ENCODE measurements around the gene DRC1. TPM values are rescaled to one million over a fixed set of nuclear protein-coding genes. Genes with fewer than 3 reads are reported as not detected.

The DRC1 gene
- total RNA-seq, 1 donor from 2014 or later = 0.13 TPM

- DNase-seq (ENCODE audit: low read depth, low spot score) = peak; percentile 74
Observed at GRCh38 chr2:26491563-26492167, 89.9 kb downstream of the DRC1 start.

DNA sequence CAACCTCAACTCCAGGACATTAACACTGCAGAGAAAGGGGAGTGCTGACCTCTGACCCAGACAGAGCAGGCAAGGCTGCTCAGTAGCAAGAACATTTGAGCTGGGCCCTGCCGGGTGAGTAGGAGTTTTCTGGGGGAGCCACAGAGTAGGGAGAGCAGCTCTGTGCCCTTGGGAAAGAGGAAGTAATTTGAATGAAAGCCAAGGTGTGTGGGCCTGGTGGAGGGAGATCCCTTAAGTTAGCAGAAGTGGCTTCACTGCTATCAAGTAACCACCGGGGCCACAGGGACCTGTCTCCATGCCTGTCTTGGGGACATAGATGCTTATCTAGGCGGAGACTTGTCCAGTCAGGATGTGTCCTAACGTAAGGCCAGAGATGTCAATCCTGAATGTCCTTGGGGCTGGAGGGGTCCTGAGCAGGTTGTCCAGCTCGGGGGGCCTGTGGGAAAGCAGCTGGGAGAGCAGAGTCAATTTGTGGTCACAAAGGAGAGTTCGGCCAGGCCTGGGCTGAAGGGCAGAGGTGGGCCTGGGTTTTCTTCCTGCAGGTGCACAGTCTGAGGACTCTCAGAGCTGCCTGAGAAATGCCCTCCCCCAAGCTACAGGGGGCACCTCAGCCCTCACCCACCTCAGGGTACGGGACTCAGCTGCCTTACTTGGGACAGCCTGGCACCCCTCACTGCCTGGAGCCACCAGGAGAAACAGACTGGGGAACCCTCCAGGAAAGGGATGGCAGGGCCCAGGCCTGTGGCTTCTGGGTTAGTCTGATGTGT is 91.2 kb downstream of the DRC1 start:
- DNase-seq (ENCODE audit: low read depth, low spot score) = no peak

DNA sequence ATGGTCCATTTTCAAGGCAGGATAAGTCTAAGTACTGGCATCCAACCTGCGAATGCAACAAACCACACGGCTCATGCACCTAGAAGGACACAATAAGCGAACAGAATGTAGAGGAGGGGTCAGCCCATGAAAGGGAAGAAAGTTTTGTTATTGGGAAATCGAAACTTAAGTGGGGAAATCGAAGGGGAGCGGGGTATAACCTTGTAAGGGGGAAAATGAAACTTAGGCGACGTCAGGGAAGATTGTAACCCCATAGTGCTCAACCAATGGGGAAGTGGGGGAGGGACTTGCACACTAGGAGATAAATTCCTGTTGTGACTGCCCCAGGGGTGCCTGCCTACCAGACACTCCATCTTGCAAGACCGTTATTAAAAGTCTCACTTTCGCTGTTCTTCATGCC is 91.8 kb downstream of the DRC1 start:
- no peak for DNase-seq (ENCODE audit: low read depth, low spot score)

GRCh38 chr2:26494199-26494598 is 92.5 kb downstream of the DRC1 start:
- DNase-seq (ENCODE audit: low read depth, low spot score) = no peak

GRCh38 chr2:26494891-26495290 is 93.2 kb downstream of the DRC1 start:
- DNase-seq (ENCODE audit: low read depth, low spot score) = no peak

- DNase-seq (ENCODE audit: low read depth, low spot score) = no peak
Observed at GRCh38 chr2:26495705-26496297, 94.1 kb downstream of the DRC1 start.

DNA sequence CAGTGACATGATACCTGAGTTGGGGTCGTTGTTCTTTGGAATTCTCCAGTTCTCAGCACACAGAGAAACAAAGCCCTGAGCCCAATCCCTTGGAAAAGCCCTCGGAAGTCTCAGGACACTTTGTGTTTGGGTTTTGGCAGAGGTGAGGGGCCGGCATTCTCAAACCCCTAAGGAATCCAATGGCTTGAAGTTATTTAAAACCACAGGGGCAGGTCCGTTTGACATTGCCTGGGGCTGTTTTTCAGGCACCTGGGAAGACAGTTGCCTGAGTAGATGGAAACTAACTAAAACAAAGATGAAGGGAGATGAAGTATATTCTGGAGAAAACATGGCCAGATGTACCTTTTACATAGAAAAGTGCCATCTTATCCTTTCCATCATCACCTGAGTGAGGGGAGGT is 98.7 kb downstream of the DRC1 start:
- DNase-seq (ENCODE audit: low read depth, low spot score) = no peak

GRCh38 chr2:26503231-26503880 is 101.6 kb downstream of the DRC1 start:
- no peak for DNase-seq (ENCODE audit: low read depth, low spot score)

- no peak for DNase-seq (ENCODE audit: low read depth, low spot score)
Observed at GRCh38 chr2:26504002-26504401, 102.3 kb downstream of the DRC1 start.

DNA sequence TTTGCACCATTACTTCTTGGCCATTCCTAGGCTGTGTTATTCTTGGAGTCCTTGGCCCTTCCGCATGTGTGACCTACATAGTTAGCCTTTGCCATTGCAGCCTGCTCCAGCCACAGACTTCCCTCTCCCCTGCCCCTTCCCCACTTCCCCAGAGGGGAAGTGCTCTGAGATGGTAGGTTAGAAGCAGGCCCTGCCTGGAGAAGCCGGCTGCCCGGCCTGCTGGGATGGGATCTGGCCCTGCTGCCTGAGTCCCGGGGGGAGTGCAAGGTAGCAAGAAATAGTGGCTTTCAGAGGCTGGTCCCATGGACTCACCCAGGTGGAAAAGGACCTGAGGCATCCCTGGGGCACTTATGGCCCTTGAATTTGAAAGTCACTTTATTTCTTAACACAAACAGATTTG is 104.6 kb downstream of the DRC1 start:
- DNase-seq (ENCODE audit: low read depth, low spot score) = no peak

Other genes with a start within 250 kb of the DRC1 start
- 0.46 and 0.92 TPM in 2 replicates for gene GAREM2, start 228.8 kb upstream of the DRC1 start, total RNA-seq
- 172 and 200 TPM in 2 replicates for gene HADHA, start 157.3 kb upstream of the DRC1 start, total RNA-seq
- 93.7 and 93.9 TPM in 2 replicates for gene HADHB, start 157.0 kb upstream of the DRC1 start, total RNA-seq
- 17.9 and 22.2 TPM in 2 replicates for gene SELENOI, start 55.8 kb upstream of the DRC1 start, total RNA-seq
- gene ADGRF3, start 55.1 kb upstream of the DRC1 start, total RNA-seq = 0.04 TPM in 1 of 2 replicates, not detected in the other
- 0.26 TPM in 1 of 2 replicates, not detected in the other for gene OTOF, start 76.2 kb downstream of the DRC1 start, total RNA-seq
- not detected in 2 replicates for gene CIB4, start 239.4 kb downstream of the DRC1 start, total RNA-seq

Data from pulmonary artery endothelial cell (primary cell).